Liver (tissue), 3 donors: ENCODE results near the gene MCF2L.

ENCODE experiments used
- EGR1 ChIP-seq, 2 donors: IDR thresholded peaks; 2 replicates each; pipeline ENCODE4 v1.6.1; 2016 to 2018; ENCODE audit warnings: antibody characterized with exemption in 2 of 2, low read depth in 2 of 2
- FOXA2 ChIP-seq: IDR thresholded peaks from 2 replicates; pipeline ENCODE4 v1.6.1; 2016; ENCODE audit warnings: antibody characterized with exemption
- GABPA ChIP-seq, 2 donors: IDR thresholded peaks in 1 of 2; conservative IDR thresholded peaks in 1 of 2; 2 replicates each; pipeline ENCODE4 v1.6.1; 2016; ENCODE audit warnings: antibody characterized with exemption in 2 of 2, mild to moderate bottlenecking in 1 of 2, moderate library complexity in 1 of 2
- HNF4A ChIP-seq, 2 donors: conservative IDR thresholded peaks; 2 replicates each; pipeline ENCODE4 v1.6.1; 2016; ENCODE audit warnings: antibody characterized with exemption in 2 of 2, mild to moderate bottlenecking in 2 of 2
- RAD21 ChIP-seq, 2 donors: IDR thresholded peaks; 2 replicates each; pipeline ENCODE4 v1.6.1; 2016; ENCODE audit warnings: antibody characterized with exemption in 2 of 2, mild to moderate bottlenecking in 2 of 2
- RXRA ChIP-seq, 2 donors: IDR thresholded peaks; 2 replicates each; pipeline ENCODE4 v1.6.1; 2017 to 2018; ENCODE audit warnings: antibody characterized with exemption in 2 of 2, mild to moderate bottlenecking in 1 of 2
- TAF1 ChIP-seq: conservative IDR thresholded peaks from 2 replicates; pipeline ENCODE4 v1.6.1; 2016; ENCODE audit warnings: antibody characterized with exemption, mild to moderate bottlenecking
- YY1 ChIP-seq: IDR thresholded peaks from 2 replicates; pipeline ENCODE4 v1.6.1; 2016; ENCODE audit warnings: antibody characterized with exemption, mild to moderate bottlenecking
- TF ChIP-seq, protein P1 (sequence below): fragments of 150-350 bp; IDR thresholded peaks from 2 replicates; pipeline ENCODE4 v1.5.1; 2017; ENCODE audit warnings: improper control_type of control experiment, low read depth, low read length; ENCODE audit not compliant: missing input control
- TF ChIP-seq, protein P2 (sequence below): IDR thresholded peaks from 2 replicates; pipeline ENCODE4 v1.6.1; 2016; ENCODE audit warnings: antibody characterized with exemption
- TF ChIP-seq, protein P3 (sequence below): IDR thresholded peaks from 2 replicates; pipeline ENCODE4 v1.6.1; 2016; ENCODE audit warnings: antibody characterized with exemption
- TF ChIP-seq, protein P4 (sequence below): IDR thresholded peaks from 2 replicates; pipeline ENCODE4 v1.6.1; 2016; ENCODE audit warnings: antibody characterized with exemption
- donor health status: healthy.
- donor health status: healthy.

DNA sequence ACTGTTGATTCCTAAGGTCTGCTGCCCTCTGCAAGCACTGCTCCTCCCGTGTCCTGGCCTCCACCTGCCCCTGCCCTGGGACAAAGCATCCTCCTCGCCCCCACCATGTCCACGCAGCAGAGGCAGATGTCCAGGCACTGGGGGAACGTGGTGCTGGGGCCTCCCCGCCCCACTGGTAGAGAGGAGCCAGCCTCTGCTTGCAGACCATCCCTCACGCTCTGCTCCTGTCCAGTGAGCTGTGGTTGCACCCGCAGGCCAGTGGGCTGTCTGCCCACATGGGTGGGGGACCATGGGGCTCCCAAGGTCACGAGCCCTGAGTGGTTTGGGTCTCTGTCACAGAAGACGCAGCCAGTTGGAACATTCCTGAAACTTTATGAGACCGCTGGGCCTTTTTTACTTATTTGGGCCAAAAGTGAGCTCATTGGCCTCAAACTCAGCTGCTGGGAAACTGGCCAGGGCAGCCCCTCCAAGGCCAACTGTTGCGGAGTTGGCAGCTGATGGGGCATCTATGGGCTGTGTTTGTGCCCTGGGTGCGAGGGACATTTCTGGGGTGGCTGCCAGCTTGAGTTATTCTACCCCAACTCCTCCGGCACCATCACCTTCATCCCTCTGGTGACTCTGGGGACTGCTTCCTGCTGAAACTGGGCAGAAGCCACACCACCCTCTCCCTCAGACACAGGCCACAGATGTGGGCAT, 71.7 kb downstream of the MCF2L start:
- TF ChIP-seq, protein P1, sequence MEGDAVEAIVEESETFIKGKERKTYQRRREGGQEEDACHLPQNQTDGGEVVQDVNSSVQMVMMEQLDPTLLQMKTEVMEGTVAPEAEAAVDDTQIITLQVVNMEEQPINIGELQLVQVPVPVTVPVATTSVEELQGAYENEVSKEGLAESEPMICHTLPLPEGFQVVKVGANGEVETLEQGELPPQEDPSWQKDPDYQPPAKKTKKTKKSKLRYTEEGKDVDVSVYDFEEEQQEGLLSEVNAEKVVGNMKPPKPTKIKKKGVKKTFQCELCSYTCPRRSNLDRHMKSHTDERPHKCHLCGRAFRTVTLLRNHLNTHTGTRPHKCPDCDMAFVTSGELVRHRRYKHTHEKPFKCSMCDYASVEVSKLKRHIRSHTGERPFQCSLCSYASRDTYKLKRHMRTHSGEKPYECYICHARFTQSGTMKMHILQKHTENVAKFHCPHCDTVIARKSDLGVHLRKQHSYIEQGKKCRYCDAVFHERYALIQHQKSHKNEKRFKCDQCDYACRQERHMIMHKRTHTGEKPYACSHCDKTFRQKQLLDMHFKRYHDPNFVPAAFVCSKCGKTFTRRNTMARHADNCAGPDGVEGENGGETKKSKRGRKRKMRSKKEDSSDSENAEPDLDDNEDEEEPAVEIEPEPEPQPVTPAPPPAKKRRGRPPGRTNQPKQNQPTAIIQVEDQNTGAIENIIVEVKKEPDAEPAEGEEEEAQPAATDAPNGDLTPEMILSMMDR, result no peak
- TF ChIP-seq HNF4A (conservative IDR thresholded peaks at IDR 0.05), result no peak
- TF ChIP-seq, protein P2, sequence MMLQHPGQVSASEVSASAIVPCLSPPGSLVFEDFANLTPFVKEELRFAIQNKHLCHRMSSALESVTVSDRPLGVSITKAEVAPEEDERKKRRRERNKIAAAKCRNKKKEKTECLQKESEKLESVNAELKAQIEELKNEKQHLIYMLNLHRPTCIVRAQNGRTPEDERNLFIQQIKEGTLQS, result no peak
- TF ChIP-seq RXRA (IDR thresholded peaks at IDR 0.05), result no peak
- no peak for TF ChIP-seq YY1
- no peak for TF ChIP-seq GABPA (IDR thresholded peaks at IDR 0.05 in 1 of 2, conservative IDR thresholded peaks at IDR 0.05 in 1 of 2)
- no peak for TF ChIP-seq RAD21 (IDR thresholded peaks at IDR 0.05)
- no peak for TF ChIP-seq TAF1
- no peak for TF ChIP-seq EGR1 (IDR thresholded peaks at IDR 0.05; ENCODE audit: low read depth in 2 of 2)
- TF ChIP-seq, protein P3, sequence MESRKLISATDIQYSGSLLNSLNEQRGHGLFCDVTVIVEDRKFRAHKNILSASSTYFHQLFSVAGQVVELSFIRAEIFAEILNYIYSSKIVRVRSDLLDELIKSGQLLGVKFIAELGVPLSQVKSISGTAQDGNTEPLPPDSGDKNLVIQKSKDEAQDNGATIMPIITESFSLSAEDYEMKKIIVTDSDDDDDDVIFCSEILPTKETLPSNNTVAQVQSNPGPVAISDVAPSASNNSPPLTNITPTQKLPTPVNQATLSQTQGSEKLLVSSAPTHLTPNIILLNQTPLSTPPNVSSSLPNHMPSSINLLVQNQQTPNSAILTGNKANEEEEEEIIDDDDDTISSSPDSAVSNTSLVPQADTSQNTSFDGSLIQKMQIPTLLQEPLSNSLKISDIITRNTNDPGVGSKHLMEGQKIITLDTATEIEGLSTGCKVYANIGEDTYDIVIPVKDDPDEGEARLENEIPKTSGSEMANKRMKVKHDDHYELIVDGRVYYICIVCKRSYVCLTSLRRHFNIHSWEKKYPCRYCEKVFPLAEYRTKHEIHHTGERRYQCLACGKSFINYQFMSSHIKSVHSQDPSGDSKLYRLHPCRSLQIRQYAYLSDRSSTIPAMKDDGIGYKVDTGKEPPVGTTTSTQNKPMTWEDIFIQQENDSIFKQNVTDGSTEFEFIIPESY, result no peak
- TF ChIP-seq, protein P4, sequence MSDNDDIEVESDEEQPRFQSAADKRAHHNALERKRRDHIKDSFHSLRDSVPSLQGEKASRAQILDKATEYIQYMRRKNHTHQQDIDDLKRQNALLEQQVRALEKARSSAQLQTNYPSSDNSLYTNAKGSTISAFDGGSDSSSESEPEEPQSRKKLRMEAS, result no peak
- no peak for TF ChIP-seq FOXA2
